OCI-LY3 (cell line): ENCODE data around the gene BABAM1.

Experiments
- H2AFZ ChIP-seq: fragments of 200-600, 300-600 bp; shearing (Covaris generic); 2 replicates; pipeline ENCODE4 v1.6.0; 2014; ENCODE audit warnings: antibody characterized with exemption, low read depth, low read length
- H3K27ac ChIP-seq: fragments of 200-600, 300-600 bp; sonication (generic); 2 replicates; pipeline ENCODE4 v1.5.1; 2014; ENCODE audit warnings: mild to moderate bottlenecking, low read length, moderate library complexity, mixed read lengths
- H3K27me3 ChIP-seq: fragments of 200-600, 300-600 bp; sonication (generic); 2 replicates; pipeline ENCODE4 v1.6.1; 2014; ENCODE audit warnings: low read depth, low read length, mixed read lengths
- H3K36me3 ChIP-seq: fragments of 200-600, 300-600 bp; sonication (generic); replicated peaks from 2 replicates; pipeline ENCODE3; 2014; ENCODE audit warnings: low read depth, low read length, mixed read lengths
- H3K4me1 ChIP-seq: fragments of 300-600, 200-600 bp; sonication (generic); 2 replicates; pipeline ENCODE4 v1.6.1; 2014; ENCODE audit warnings: low read length, mixed read lengths
- H3K4me2 ChIP-seq: fragments of 200-600, 300-600 bp; sonication (generic); 2 replicates; pipeline ENCODE4 v1.6.1; 2014; ENCODE audit warnings: low read length, mixed read lengths
- H3K4me3 ChIP-seq: fragments of 300-600, 200-600 bp; sonication (generic); 2 replicates; pipeline ENCODE4 v1.5.1; 2014; ENCODE audit warnings: antibody characterized with exemption, mild to moderate bottlenecking, low read length, moderate library complexity
- H3K79me2 ChIP-seq: fragments of 300-600, 200-600 bp; shearing (Covaris generic); 2 replicates; pipeline ENCODE4 v1.6.1; 2014; ENCODE audit warnings: mild to moderate bottlenecking, low read length, mixed read lengths
- H3K9ac ChIP-seq: fragments of 300-600, 200-600 bp; shearing (Covaris generic); 2 replicates; pipeline ENCODE4 v1.6.0; 2014; ENCODE audit warnings: mild to moderate bottlenecking, low read length, moderate library complexity
- H3K9me3 ChIP-seq: fragments of 200-600, 300-600 bp; shearing (Covaris generic); 2 replicates; pipeline ENCODE4 v1.6.1; 2014; ENCODE audit warnings: low read length, mixed read lengths; ENCODE audit not compliant: insufficient read depth
- H4K20me1 ChIP-seq: fragments of 200-600, 300-600 bp; sonication (generic); 2 replicates; pipeline ENCODE4 v1.6.1; 2016; ENCODE audit warnings: low read length, mixed read lengths; ENCODE audit not compliant: insufficient read depth
- CTCF ChIP-seq: fragments of 200-600, 300-600 bp; sonication (generic); IDR thresholded peaks from 2 replicates; pipeline ENCODE4 v1.5.1; 2014; ENCODE audit warnings: antibody characterized with exemption, low read length, low read depth
- EZH2phosphoT487 ChIP-seq: fragments of 200-600 bp; shearing (Covaris generic); IDR thresholded peaks from 2 replicates; pipeline ENCODE4 v1.6.1; 2018; ENCODE audit warnings: antibody characterized with exemption, mixed run types, low read depth

The BABAM1 gene

GRCh38 chr19:17325881-17326594 lies 58.8 kb downstream of the BABAM1 start:
- Histone ChIP-seq H3K9ac (no peak overlapping the region), H4K20me1 (no peaks in the 10 kb centered on the region)
- TF ChIP-seq CTCF (no peak), EZH2phosphoT487 (no peak)

GRCh38 chr19:17326595-17326966 lies 59.3 kb downstream of the BABAM1 start:
- TF ChIP-seq EZH2phosphoT487 (no peak), CTCF (no peak)

More at GRCh38 chr19:17325881-17326594, 58.8 kb downstream of the BABAM1 start:
- no peaks in the 10 kb centered on the region for H3K4me1 ChIP-seq
- H2AFZ ChIP-seq = no peak overlapping the region
- H3K4me3 ChIP-seq = no peak overlapping the region
- peaks cover 6% of the 10 kb centered on the region for H3K36me3 ChIP-seq
- no peaks in the 10 kb centered on the region for H3K9me3 ChIP-seq
- no peaks in the 10 kb centered on the region for H3K79me2 ChIP-seq
- no peaks in the 10 kb centered on the region for H3K27me3 ChIP-seq
- no peak overlapping the region for H3K4me2 ChIP-seq
- no peak overlapping the region for H3K27ac ChIP-seq

GRCh38 chr19:17327068-17327653 lies 59.9 kb downstream of the BABAM1 start:
- H3K4me3 ChIP-seq = no peak overlapping the region
- H2AFZ ChIP-seq = no peak overlapping the region
- H3K27ac ChIP-seq = no peak overlapping the region
- no peak overlapping the region for H3K9ac ChIP-seq
- TF ChIP-seq EZH2phosphoT487 (no peak), CTCF (no peak)
- no peaks in the 10 kb centered on the region for H3K4me1 ChIP-seq
- H3K27me3 ChIP-seq = no peaks in the 10 kb centered on the region
- H3K79me2 ChIP-seq = no peaks in the 10 kb centered on the region
- no peak overlapping the region for H3K4me2 ChIP-seq
- H3K9me3 ChIP-seq = no peaks in the 10 kb centered on the region
- H4K20me1 ChIP-seq = no peaks in the 10 kb centered on the region
- H3K36me3 ChIP-seq = peaks cover 6% of the 10 kb centered on the region

More at GRCh38 chr19:17326595-17326966, 59.3 kb downstream of the BABAM1 start:
- Histone ChIP-seq H3K9ac (no peak overlapping the region), H3K4me3 (no peak overlapping the region), H3K27ac (no peak overlapping the region), H2AFZ (no peak overlapping the region), H3K4me1 (no peaks in the 10 kb centered on the region), H3K79me2 (no peaks in the 10 kb centered on the region), H3K4me2 (no peak overlapping the region), H3K27me3 (no peaks in the 10 kb centered on the region), H4K20me1 (no peaks in the 10 kb centered on the region), H3K36me3 (peaks cover 6% of the 10 kb centered on the region), H3K9me3 (no peaks in the 10 kb centered on the region)

GRCh38 chr19:17327654-17328516 lies 60.6 kb downstream of the BABAM1 start:
- H3K4me2 ChIP-seq = no peak overlapping the region
- H3K27ac ChIP-seq = no peak overlapping the region
- no peak overlapping the region for H3K4me3 ChIP-seq

More at GRCh38 chr19:17327654-17328516, 60.6 kb downstream of the BABAM1 start:
- H3K79me2 ChIP-seq = no peaks in the 10 kb centered on the region
- no peaks in the 10 kb centered on the region for H3K27me3 ChIP-seq
- no peak overlapping the region for H2AFZ ChIP-seq
- H3K4me1 ChIP-seq = no peaks in the 10 kb centered on the region
- TF ChIP-seq CTCF = no peak
- TF ChIP-seq EZH2phosphoT487 = no peak
- H3K9ac ChIP-seq = no peak overlapping the region
- H4K20me1 ChIP-seq = no peaks in the 10 kb centered on the region
- H3K36me3 ChIP-seq = peaks cover 4% of the 10 kb centered on the region
- H3K9me3 ChIP-seq = no peaks in the 10 kb centered on the region
